ENCODE results near the gene SLC13A4.
"Not testable (repeated sequence)": the region's sequence is repeated elsewhere in the genome, so short reads cannot be mapped to it uniquely, and the experiment has no call there.

SLC13A4 gene, protein sequence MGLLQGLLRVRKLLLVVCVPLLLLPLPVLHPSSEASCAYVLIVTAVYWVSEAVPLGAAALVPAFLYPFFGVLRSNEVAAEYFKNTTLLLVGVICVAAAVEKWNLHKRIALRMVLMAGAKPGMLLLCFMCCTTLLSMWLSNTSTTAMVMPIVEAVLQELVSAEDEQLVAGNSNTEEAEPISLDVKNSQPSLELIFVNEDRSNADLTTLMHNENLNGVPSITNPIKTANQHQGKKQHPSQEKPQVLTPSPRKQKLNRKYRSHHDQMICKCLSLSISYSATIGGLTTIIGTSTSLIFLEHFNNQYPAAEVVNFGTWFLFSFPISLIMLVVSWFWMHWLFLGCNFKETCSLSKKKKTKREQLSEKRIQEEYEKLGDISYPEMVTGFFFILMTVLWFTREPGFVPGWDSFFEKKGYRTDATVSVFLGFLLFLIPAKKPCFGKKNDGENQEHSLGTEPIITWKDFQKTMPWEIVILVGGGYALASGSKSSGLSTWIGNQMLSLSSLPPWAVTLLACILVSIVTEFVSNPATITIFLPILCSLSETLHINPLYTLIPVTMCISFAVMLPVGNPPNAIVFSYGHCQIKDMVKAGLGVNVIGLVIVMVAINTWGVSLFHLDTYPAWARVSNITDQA

DNA sequence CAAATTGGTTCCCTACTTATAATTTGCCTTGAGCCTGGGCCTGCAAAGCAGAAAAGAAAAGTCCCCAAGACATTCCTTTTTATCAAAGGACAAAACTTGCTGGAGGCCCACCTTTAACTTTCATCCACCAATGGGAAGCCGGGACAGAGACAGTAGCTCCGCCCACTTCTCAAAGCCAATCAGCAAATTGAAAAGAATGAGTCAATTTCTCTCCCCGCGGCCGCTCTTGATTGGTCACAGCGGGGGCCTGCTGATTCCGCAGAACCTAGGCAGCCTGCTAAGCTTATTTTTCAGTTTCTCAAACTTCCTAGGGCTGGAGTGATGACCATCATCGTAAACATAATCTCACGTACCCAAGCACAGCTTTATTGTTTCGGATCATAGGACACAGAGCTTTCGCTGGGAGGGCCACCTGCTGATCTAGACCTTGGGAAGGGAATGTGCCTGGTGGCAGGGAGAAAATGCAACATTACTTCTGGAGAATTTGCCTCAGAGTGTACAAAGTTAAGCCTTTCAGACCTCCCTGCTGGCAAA lies at the start of gene SLC13A4:
Gene SLC13A4 (minus strand): TSS at position 51 of the 534 bp plus-strand sequence. CDS start 690 bp downstream, outside the sequence.
- Mint-ChIP-seq H3K27me3 (peaks cover 7% of the 10 kb centered on the region), H3K4me1 (ENCODE audit: low read depth) (no peaks in the 10 kb centered on the region), H3K36me3 (ENCODE audit: low read depth) (no peaks in the 10 kb centered on the region), H3K4me3 (no peak within 1 kb of the TSS), H3K9me3 (no peaks in the 10 kb centered on the region), H3K27ac (no peak within 1 kb of the TSS)
- no peak for DNase-seq

DNA sequence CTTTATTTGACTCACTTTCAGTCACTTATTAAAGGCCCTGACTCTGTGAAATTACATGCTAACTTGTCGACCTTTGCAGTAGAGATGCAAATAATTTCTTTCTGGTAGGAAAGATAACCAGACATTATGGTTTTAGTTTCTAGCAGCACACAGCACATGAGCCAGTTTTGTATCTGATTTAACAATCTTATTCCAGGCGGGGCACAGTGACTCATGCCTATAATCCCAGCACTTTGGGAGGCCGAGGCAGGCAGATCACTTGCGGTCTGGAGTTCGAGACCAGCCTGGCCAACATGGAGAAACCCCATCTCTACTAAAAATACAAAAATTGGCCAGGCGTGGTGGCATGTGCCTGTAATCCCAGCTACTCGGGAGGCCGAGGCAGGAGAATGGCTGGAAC lies 47.9 kb upstream of the SLC13A4 start:
- H3K27me3 Mint-ChIP-seq: peaks cover 19% of the 10 kb centered on the region
- H3K9me3 Mint-ChIP-seq; H3K4me3 Mint-ChIP-seq; H3K27ac Mint-ChIP-seq; H3K36me3 Mint-ChIP-seq (ENCODE audit: low read depth); H3K4me1 Mint-ChIP-seq (ENCODE audit: low read depth); DNase-seq: not testable (repeated sequence)

DNA sequence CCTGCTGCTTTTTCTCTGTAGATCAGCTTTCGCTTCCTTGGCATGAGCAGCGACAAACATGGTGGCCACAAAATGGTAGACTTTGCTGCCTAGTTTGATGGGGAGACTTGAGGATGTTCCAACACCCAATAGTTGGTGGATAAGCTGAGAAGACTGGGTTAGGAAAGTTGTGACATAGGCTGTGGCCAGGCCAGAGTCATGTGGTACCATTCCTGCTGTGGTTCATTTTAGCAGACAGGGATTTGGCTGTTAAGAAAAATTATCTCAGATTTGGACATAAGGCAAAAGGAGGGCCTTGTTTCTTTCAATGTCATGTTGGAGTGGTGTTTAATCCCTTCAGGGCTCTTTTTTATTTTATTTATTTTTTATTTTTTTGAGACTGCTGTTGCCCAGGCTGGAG lies 47.2 kb upstream of the SLC13A4 start:
- H3K27ac Mint-ChIP-seq: no peak overlapping the region
- H3K27me3 Mint-ChIP-seq: peaks cover 19% of the 10 kb centered on the region
- DNase-seq: no peak
- no peak overlapping the region for H3K4me3 Mint-ChIP-seq
- H3K4me1 Mint-ChIP-seq (ENCODE audit: low read depth): no peaks in the 10 kb centered on the region
- H3K36me3 Mint-ChIP-seq (ENCODE audit: low read depth): no peaks in the 10 kb centered on the region
- H3K9me3 Mint-ChIP-seq: peaks cover 4% of the 10 kb centered on the region

DNA sequence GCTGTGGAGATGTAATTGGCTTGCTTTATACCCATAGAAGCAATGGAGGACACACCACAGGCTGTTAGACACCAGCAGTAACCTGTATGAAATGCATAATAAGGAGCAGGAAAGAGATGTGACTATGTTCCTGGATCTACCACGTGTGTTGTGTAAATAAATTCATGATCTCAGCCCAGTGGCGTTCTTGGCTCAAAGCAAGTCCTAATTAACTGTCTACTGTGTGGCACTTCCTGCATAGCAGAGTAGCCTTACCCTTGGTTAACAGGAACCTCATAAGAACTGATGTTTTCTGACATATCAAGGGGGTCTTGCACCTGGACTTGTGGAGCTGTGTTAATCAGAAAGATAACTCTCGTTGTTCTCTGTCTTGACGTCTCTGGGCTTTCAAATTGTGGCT lies 46.3 kb upstream of the SLC13A4 start:
- Mint-ChIP-seq H3K27me3 (peaks cover 19% of the 10 kb centered on the region), H3K27ac (no peak overlapping the region), H3K9me3 (peaks cover 4% of the 10 kb centered on the region), H3K4me3 (no peak overlapping the region), H3K36me3 (ENCODE audit: low read depth) (no peaks in the 10 kb centered on the region), H3K4me1 (ENCODE audit: low read depth) (no peaks in the 10 kb centered on the region)
- DNase-seq: no peak

DNA sequence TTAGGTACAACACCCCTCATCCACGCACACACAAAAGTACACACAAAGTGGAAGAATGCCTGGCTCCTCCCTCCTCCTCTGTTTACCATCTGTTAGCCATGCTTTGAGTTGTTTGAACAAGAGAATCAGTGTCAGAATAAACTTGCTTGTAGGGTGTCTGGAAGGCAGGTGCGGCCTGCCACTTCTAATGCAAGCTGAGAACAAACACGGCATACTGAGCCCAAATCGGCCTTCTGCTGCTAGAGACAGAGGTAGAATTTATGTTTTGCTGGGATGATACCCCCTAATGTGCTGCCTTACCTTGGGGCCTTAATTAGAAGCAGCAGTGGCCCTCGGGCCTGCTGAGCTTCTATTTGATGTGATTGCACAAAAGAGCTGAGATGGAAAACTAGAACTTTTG lies 45.5 kb upstream of the SLC13A4 start:
- no peak for DNase-seq
- Mint-ChIP-seq H3K4me1 (ENCODE audit: low read depth) (no peaks in the 10 kb centered on the region), H3K36me3 (ENCODE audit: low read depth) (no peaks in the 10 kb centered on the region), H3K27me3 (peaks cover 15% of the 10 kb centered on the region), H3K27ac (no peak overlapping the region), H3K4me3 (no peak overlapping the region), H3K9me3 (peaks cover 4% of the 10 kb centered on the region)

DNA sequence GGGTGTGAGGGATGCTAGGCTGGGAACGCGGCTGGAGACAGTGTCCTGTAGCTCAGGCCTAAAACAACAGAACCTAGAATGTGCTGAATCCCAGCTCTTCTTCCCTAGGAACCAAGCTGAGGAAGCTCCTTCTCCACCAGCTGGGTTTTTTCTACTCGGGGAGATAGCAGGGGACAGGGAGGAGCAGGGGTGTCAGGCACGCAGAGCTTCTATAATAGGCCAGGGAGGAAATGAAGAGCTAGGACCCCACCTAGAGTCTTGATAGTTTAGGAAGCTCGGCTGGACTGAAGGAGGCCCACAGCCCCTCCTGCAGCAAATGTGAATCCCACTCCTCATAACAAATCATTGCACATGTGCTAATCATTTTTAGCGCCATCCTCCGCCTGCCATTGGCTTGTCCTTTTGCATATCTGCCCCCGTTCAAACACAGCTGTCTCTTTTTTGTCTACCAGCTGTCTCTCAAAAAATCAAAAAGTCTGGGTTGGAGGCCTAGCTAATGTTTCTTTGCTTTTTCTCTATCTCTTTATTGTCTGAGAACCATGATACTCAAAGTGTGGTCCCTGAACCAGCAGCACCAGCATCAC lies 44.7 kb upstream of the SLC13A4 start:
- Mint-ChIP-seq H3K4me3 (no peak overlapping the region), H3K27me3 (peaks cover 10% of the 10 kb centered on the region), H3K9me3 (no peaks in the 10 kb centered on the region), H3K36me3 (ENCODE audit: low read depth) (no peaks in the 10 kb centered on the region), H3K27ac (no peak overlapping the region), H3K4me1 (ENCODE audit: low read depth) (no peaks in the 10 kb centered on the region)
- no peak for DNase-seq

DNA sequence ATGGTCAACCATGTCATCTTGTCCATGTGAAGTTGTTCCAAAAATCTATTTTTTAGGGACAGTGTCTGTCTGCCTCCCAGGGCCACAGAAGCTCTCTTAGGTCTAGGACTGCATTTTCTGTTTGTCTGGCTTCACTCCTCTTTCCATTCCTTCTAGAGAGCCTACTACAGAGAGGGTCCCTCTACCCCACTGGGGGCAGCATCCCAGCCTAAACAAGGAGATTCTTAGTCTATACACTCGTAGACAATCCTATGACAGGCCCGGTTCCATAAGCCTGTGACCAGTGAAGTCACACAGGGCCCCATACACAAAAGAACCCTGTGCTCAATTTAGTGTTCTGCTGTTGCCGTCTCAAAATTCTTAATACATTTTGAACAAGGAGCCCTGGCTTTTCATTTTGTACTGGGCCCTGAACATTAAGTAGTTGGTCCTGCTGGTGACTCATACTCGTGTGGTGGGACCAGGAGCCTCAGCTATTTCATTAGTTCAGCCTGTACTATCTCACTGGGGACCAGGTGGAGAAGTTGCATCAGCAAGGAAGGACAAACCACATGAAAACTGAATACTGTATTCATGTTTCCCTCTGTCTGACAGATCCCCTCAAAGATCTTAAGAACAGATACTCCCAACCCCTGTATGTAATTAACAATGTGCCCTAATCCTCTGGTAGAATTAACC lies 44.1 kb upstream of the SLC13A4 start:
- Mint-ChIP-seq H3K27ac (no peak overlapping the region), H3K27me3 (peaks cover 10% of the 10 kb centered on the region), H3K36me3 (ENCODE audit: low read depth) (no peaks in the 10 kb centered on the region), H3K9me3 (no peaks in the 10 kb centered on the region), H3K4me1 (ENCODE audit: low read depth) (no peaks in the 10 kb centered on the region), H3K4me3 (no peak overlapping the region)
- no peak for DNase-seq

DNA sequence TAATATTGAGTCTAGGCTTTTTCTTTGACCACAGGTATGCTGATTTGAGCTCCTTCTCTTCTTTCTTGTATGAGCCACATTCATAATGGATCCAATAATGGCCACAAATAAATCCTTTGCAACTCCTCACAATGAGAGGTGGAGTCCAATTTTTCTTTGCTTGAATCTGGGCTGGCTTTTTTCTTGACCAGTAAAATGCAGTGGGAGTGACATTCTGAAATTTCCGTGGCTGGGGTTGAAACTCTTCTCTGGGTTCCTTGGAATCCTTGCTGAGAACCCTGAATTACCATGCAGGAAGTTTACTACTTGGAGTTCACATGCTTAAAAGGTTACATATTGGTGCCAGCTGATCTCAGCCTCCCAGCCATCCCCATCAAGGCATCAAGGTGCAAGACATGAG lies 43.1 kb upstream of the SLC13A4 start:
- peaks cover 12% of the 10 kb centered on the region for H3K27me3 Mint-ChIP-seq

DNA sequence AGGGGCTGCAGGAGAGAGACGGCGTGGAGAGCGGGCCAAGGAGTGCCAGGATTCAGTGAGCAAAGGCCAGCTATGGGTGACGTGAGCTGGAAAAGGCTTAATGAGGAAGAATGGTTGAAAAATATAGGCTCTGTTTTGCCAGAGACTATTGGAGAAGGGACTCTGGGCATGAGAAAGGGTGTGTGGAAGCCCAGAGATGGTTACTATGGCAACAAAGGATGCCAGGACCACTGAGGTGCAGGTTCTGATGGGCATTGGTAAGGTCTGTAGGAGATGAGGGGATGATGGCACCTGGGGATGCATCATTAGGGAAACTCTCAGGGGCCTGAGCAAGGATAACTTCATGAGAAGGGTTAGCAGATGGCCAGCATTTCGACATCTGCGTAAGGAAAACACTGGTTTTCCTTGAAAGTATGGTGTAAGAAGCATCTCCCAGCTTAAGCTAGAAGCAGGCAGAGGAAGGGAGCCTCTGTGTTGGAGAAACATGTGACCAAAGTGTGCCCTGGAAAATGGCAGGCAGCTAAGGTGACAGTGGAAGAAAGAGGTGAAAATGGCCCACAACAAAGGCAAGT lies 42.2 kb upstream of the SLC13A4 start:
- Mint-ChIP-seq H3K27me3 (peaks cover 12% of the 10 kb centered on the region), H3K27ac (no peak overlapping the region), H3K9me3 (no peaks in the 10 kb centered on the region), H3K4me3 (no peak overlapping the region), H3K4me1 (ENCODE audit: low read depth) (no peaks in the 10 kb centered on the region), H3K36me3 (ENCODE audit: low read depth) (no peaks in the 10 kb centered on the region)
- DNase-seq: no peak

More for the DNA sequence above, 43.1 kb upstream of the SLC13A4 start:
- Mint-ChIP-seq H3K9me3 (no peaks in the 10 kb centered on the region), H3K36me3 (ENCODE audit: low read depth) (no peaks in the 10 kb centered on the region), H3K4me3 (no peak overlapping the region), H3K4me1 (ENCODE audit: low read depth) (no peaks in the 10 kb centered on the region), H3K27ac (no peak overlapping the region)
- no peak for DNase-seq

DNA sequence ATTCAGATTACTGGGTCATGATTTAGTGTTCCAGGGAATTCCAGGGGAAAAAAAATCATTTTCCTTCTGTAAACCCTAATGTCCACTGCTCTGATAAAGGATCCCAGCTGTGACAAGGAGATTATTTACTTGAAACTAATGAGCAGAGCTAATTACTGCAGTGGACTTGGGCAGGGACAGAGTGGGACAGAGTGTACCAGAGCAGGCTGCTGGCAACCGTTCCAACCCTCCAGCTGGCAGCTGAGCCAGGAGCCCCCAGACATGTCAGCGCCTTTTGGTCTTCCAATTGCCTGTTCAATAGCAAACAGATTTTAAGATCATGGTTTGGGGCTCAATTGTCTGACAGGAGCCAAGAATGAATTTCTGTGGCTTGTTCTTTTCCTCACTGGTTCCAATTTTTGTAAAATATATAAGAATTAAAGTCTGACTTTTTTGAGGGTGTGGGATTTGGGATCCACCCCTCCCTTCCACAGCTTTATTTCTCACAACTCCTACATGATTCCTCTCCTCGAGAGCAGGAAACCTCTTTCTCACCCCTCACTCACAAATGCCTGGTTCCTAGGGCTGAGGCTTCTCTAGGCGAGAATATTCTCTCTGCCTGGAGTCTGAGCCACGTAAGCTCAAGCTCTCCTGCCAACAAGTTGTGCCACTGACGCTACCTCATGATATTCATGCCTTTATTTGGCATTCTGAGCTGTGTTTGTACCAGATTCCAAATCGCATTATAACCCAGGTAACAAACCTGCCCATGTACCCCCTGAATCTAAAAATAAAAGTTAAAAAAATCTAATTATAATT lies 41.2 kb upstream of the SLC13A4 start:
- Mint-ChIP-seq H3K4me3 (no peak overlapping the region), H3K4me1 (ENCODE audit: low read depth) (no peaks in the 10 kb centered on the region), H3K27ac (no peak overlapping the region), H3K36me3 (ENCODE audit: low read depth) (no peaks in the 10 kb centered on the region), H3K27me3 (peaks cover 14% of the 10 kb centered on the region), H3K9me3 (no peaks in the 10 kb centered on the region)
- no peak for DNase-seq

DNA sequence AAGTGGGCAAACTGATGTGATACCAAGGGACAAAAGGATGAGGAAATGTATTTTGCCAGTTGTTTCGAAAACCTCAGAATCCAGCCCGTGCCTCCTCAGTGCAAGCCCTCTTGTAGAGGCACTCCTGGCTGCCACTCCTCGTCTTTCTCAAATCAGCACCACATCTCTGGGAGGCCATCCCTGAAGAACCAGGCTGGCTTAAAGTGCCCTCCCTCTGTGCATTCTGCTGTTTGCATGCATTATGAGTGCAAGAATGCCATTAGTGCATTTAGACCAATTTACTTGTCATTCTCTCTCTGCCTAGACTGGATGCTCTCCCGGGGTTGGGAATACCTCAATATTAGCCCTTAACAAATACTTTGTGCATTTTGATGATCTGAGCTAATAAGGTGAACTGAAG lies 40.5 kb upstream of the SLC13A4 start:
- Mint-ChIP-seq H3K4me3 (no peak overlapping the region), H3K36me3 (ENCODE audit: low read depth) (no peaks in the 10 kb centered on the region), H3K27me3 (peaks cover 19% of the 10 kb centered on the region), H3K4me1 (ENCODE audit: low read depth) (no peaks in the 10 kb centered on the region), H3K27ac (no peak overlapping the region), H3K9me3 (no peaks in the 10 kb centered on the region)
- no peak for DNase-seq

DNA sequence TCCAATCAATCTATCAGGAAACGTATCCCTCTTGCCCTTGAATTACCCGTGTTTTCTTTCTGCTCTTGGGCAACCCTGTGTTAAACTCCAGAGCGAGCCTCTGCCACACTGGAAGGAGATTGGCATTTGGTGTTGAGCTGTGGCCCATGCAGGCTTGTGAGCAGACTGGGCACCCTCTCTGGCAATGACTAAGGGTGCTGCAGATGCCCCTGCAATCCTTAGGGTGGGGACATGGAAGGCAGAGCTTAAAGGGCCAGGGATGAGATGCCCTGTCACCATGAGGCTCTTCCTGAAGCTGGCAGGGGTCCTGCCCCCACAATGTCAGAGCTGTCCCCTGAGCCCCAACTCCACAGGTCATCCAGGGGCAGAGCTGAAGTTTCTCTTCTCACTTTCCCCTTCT lies 40.1 kb upstream of the SLC13A4 start:
- no peak for DNase-seq
- Mint-ChIP-seq H3K27me3 (peaks cover 19% of the 10 kb centered on the region), H3K9me3 (no peaks in the 10 kb centered on the region), H3K27ac (no peak overlapping the region), H3K4me3 (no peak overlapping the region), H3K36me3 (ENCODE audit: low read depth) (no peaks in the 10 kb centered on the region), H3K4me1 (ENCODE audit: low read depth) (no peaks in the 10 kb centered on the region)

DNA sequence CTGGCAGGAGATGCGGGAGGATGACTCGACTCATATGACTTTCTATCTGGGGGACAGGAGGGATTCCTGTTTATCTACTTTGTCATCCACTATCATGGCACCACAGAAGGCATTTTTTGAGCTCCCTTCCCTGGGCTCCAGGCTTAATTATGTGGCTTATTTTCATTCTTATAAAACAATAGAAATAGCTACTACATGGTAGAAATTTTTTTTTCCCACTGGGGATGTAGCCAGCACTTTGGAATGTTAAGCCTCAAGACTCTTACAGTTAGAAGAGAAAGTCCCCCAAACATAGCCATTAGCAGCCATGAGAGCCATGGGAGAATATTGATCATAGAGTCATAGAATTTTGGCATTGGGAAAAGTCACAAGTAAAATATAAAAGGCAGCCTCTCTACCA lies 35.3 kb upstream of the SLC13A4 start:
- H3K27me3 Mint-ChIP-seq: peaks cover 53% of the 10 kb centered on the region
- no peaks in the 10 kb centered on the region for H3K36me3 Mint-ChIP-seq (ENCODE audit: low read depth)
- DNase-seq: no peak
- H3K27ac Mint-ChIP-seq: no peak overlapping the region
- no peak overlapping the region for H3K4me3 Mint-ChIP-seq
- H3K9me3 Mint-ChIP-seq: no peaks in the 10 kb centered on the region
- H3K4me1 Mint-ChIP-seq (ENCODE audit: low read depth): no peaks in the 10 kb centered on the region
